Measurements from ENCODE around the gene ANKMY2.

GRCh38 chr7:16589881-16590280 is 55.7 kb downstream of the ANKMY2 start:
- no peak for TF ChIP-seq CTCF (conservative IDR thresholded peaks at IDR 0.05)
- no peak for TF ChIP-seq ZFX (IDR thresholded peaks at IDR 0.05)

Data from C4-2B (cell line).